ENCODE data around the gene LGR4.
"Not testable (repeated sequence)": the region's sequence is repeated elsewhere in the genome, so short reads cannot be mapped to it uniquely, and the experiment has no call there.

The LGR4 gene

GRCh38 chr11:27472398-27473016 is at the start of gene LGR4:
LGR4 (minus strand) TSS chr11:27472790; CDS start chr11:27472302, 488 bp downstream.
- DNase-seq, result peak; percentile 98 to 99

GRCh38 chr11:27520226-27520625 is 47.6 kb upstream of the LGR4 start:
- DNase-seq, result no peak

- no peak for DNase-seq
Measured at GRCh38 chr11:27518518-27518917, 45.9 kb upstream of the LGR4 start.

- DNase-seq, result not testable (repeated sequence)
Measured at GRCh38 chr11:27517490-27517889, 44.9 kb upstream of the LGR4 start.

- peak in 1 of 2 experiments; percentile 15 for DNase-seq
Measured at GRCh38 chr11:27514558-27514957, 42.0 kb upstream of the LGR4 start.

GRCh38 chr11:27514076-27514475 is 41.5 kb upstream of the LGR4 start:
- DNase-seq, result no peak

- no peak for DNase-seq
Measured at GRCh38 chr11:27513389-27513788, 40.8 kb upstream of the LGR4 start.

GRCh38 chr11:27512238-27512637 is 39.6 kb upstream of the LGR4 start:
- no peak for DNase-seq

GRCh38 chr11:27509908-27510307 is 37.3 kb upstream of the LGR4 start:
- DNase-seq, result no peak

- DNase-seq, result no peak
Measured at GRCh38 chr11:27507557-27508322, 35.1 kb upstream of the LGR4 start.

GRCh38 chr11:27506200-27507182 is 33.9 kb upstream of the LGR4 start, which contains the start of gene LIN7C:
LIN7C (minus strand) TSS chr11:27506769; CDS start chr11:27506752, 17 bp downstream.
- peak; percentile 95 to 97 for DNase-seq

- DNase-seq, result no peak
Measured at GRCh38 chr11:27505781-27506180, 33.2 kb upstream of the LGR4 start.

GRCh38 chr11:27504205-27504604 is 31.6 kb upstream of the LGR4 start:
- DNase-seq, result no peak

GRCh38 chr11:27501100-27501499 is 28.5 kb upstream of the LGR4 start:
- no peak for DNase-seq

- no peak for DNase-seq
Measured at GRCh38 chr11:27497911-27498310, 25.3 kb upstream of the LGR4 start.

GRCh38 chr11:27497284-27497866 is 24.8 kb upstream of the LGR4 start:
- DNase-seq, result peak; percentile 8 to 11

GRCh38 chr11:27496461-27496860 is 23.9 kb upstream of the LGR4 start:
- no peak for DNase-seq

- DNase-seq, result no peak
Measured at GRCh38 chr11:27495710-27496300, 23.2 kb upstream of the LGR4 start.

GRCh38 chr11:27489092-27489491 is 16.5 kb upstream of the LGR4 start:
- no peak for DNase-seq

- no peak for DNase-seq
Measured at GRCh38 chr11:27487706-27488105, 15.1 kb upstream of the LGR4 start.

GRCh38 chr11:27485930-27486773 is 13.6 kb upstream of the LGR4 start:
- DNase-seq, result peak; percentile 62 to 65

Data from NCI-H2081 (cell line).